Measurements from ENCODE around the gene LRP10.

- TF ChIP-seq EZH2 (IDR thresholded peaks at IDR 0.05; ENCODE audit: insufficient read depth, poor library complexity, severe bottlenecking) (no peak), EZH2phosphoT487 (IDR thresholded peaks at IDR 0.05; ENCODE audit: insufficient read depth, low read depth) (no peak)
Measured at GRCh38 chr14:22844221-22845102, 27.1 kb upstream of the LRP10 start.
